Endothelial cell of umbilical vein (primary cell): ENCODE measurements around the gene CACNA2D3. TPM values are rescaled to one million over a fixed set of nuclear protein-coding genes. Genes with fewer than 3 reads are reported as not detected.

ENCODE experiments used
- BruUV-seq: library from RNA; stranded (reverse); fragments of 400-500 nt; replicated peaks from 2 replicates; lab custom pipeline; 2021; lab: Mats Ljungman, UMichigan
- CTCF ChIA-PET: fragments of 300-600, 350-600 bp; sonication (Branson Sonifier 250); formaldehyde crosslinking; loops from one replicate; lab custom pipeline; 2021; ENCODE audit warnings: antibody characterized with exemption, inconsistent platforms; lab: Charles Lee
- POLR2A ChIA-PET: fragments of 300-600, 350-600 bp; sonication (Branson Sonifier 250); formaldehyde crosslinking; loops from one replicate; lab custom pipeline; 2021; ENCODE audit warnings: antibody characterized with exemption, inconsistent platforms; lab: Charles Lee
- DNase-seq: peaks from one replicate; pipeline ENCODE4 v3.0.0-alpha.2; 2011; ENCODE audit warnings: low read depth, low spot score
- FAIRE-seq: peaks from 2 replicates; lab custom pipeline; 2011; peaks lifted over from hg19 to GRCh38; lab: Jason Lieb, UNC
- H2AFZ ChIP-seq: 2 replicates; pipeline ENCODE4 v1.6.0; 2012; ENCODE audit warnings: low read depth, low read length, control low read depth, inconsistent platforms
- H3K27ac ChIP-seq: 2 replicates; pipeline ENCODE4 v1.5.1; 2011; ENCODE audit warnings: low read depth, mild to moderate bottlenecking, control low read depth, low read length, moderate library complexity; ENCODE audit not compliant: insufficient read depth
- H3K27me3 ChIP-seq, 2 experiments: 2 replicates each; pipeline versions ENCODE4 v1.6.0 to v1.6.1; 2011; ENCODE audit warnings: low read length in 2 of 2, mixed read lengths in 1 of 2; ENCODE audit not compliant: control insufficient read depth in 2 of 2, insufficient read depth in 2 of 2
- H3K36me3 ChIP-seq, 2 experiments: 2 replicates in 1 of 2; 3 replicates in 1 of 2; pipeline ENCODE4 v1.5.1; 2011; ENCODE audit warnings: low read length in 2 of 2, mild to moderate bottlenecking in 1 of 2, moderate library complexity in 1 of 2; ENCODE audit not compliant: control insufficient read depth in 2 of 2, insufficient read depth in 2 of 2; ENCODE audit errors: extremely low read depth in 1 of 2
- H3K4me1 ChIP-seq: 3 replicates; pipeline ENCODE4 v1.5.1; 2011; ENCODE audit warnings: mild to moderate bottlenecking, low read length; ENCODE audit not compliant: control insufficient read depth, insufficient read depth; ENCODE audit errors: extremely low read depth
- H3K4me2 ChIP-seq: 2 replicates; pipeline ENCODE4 v1.6.1; 2011; ENCODE audit warnings: low read length, control low read depth, mixed read lengths; ENCODE audit not compliant: insufficient read depth
- H3K4me3 ChIP-seq, 3 experiments: fragments of 200-600 bp in 1 of 3; sonication (generic), shearing (Covaris generic) in 1 of 3; replicated peaks in 1 of 3; 2 replicates each; pipeline ENCODE4 v1.5.1; 2011 to 2016; ENCODE audit warnings: control low read depth in 3 of 3, low read length in 3 of 3, mild to moderate bottlenecking in 2 of 3, inconsistent platforms in 1 of 3, low read depth in 1 of 3, moderate library complexity in 1 of 3; ENCODE audit not compliant: insufficient read depth in 1 of 3
- H3K79me2 ChIP-seq: 2 replicates; pipeline ENCODE4 v1.6.0; 2012; ENCODE audit warnings: low read length, inconsistent platforms; ENCODE audit not compliant: control insufficient read depth, insufficient read depth
- H3K9ac ChIP-seq: replicated peaks from 2 replicates; pipeline ENCODE3; 2011; ENCODE audit warnings: low read length, control low read depth; ENCODE audit not compliant: insufficient read depth; ENCODE audit errors: extremely low read depth
- H3K9me1 ChIP-seq: replicated peaks from 3 replicates; pipeline ENCODE4 v1.6.0; 2011; ENCODE audit warnings: mild to moderate bottlenecking, low read length; ENCODE audit not compliant: control insufficient read depth, insufficient read depth; ENCODE audit errors: extremely low read depth
- H3K9me3 ChIP-seq: replicated peaks from 2 replicates; pipeline ENCODE4 v1.5.1; 2012; ENCODE audit warnings: low read length, inconsistent platforms; ENCODE audit not compliant: control insufficient read depth, insufficient read depth
- H4K20me1 ChIP-seq: replicated peaks from 2 replicates; pipeline ENCODE3; 2011; ENCODE audit warnings: mild to moderate bottlenecking, low read length; ENCODE audit not compliant: control insufficient read depth, insufficient read depth; ENCODE audit errors: extremely low read depth
- CTCF ChIP-seq, 2 donors: IDR thresholded peaks; 1 replicate in 1 of 2; 2 replicates in 1 of 2; pipeline ENCODE4 v1.5.1; 2011; ENCODE audit warnings: low read length in 2 of 2, mild to moderate bottlenecking in 2 of 2, moderate library complexity in 2 of 2, control low read depth in 1 of 2, inconsistent platforms in 1 of 2, low read depth in 1 of 2; ENCODE audit not compliant: insufficient read depth in 1 of 2; ENCODE audit errors: extremely low read depth in 1 of 2
- EZH2 ChIP-seq: IDR thresholded peaks from 2 replicates; pipeline ENCODE4 v1.6.1; 2012; ENCODE audit warnings: borderline replicate concordance, low read depth, mild to moderate bottlenecking, moderate library complexity, low read length, inconsistent platforms; ENCODE audit not compliant: severe bottlenecking
- FOS ChIP-seq: IDR thresholded peaks from 2 replicates; pipeline ENCODE4 v1.6.1; 2011; ENCODE audit warnings: mild to moderate bottlenecking, low read length, moderate library complexity, borderline replicate concordance; ENCODE audit not compliant: insufficient read depth
- JUN ChIP-seq: IDR thresholded peaks from 2 replicates; pipeline ENCODE4 v1.6.1; 2011; ENCODE audit warnings: borderline replicate concordance, low read depth; ENCODE audit not compliant: insufficient read length, insufficient read depth
- MAX ChIP-seq: IDR thresholded peaks from 2 replicates; pipeline ENCODE4 v1.6.1; 2011; ENCODE audit not compliant: insufficient read depth, insufficient read length
- MYC ChIP-seq: IDR thresholded peaks from one replicate; pipeline ENCODE4 v1.6.1; 2011; ENCODE audit warnings: mild to moderate bottlenecking, low read depth, low read length
- POLR2A ChIP-seq: IDR thresholded peaks from 2 replicates; pipeline ENCODE4 v1.6.1; 2012; ENCODE audit warnings: low read depth, mild to moderate bottlenecking, control low read depth, low read length
- POLR2AphosphoS5 ChIP-seq: IDR thresholded peaks from 2 replicates; pipeline ENCODE4 v1.6.1; 2012; ENCODE audit warnings: low read depth, mild to moderate bottlenecking, control low read depth, low read length, moderate library complexity; ENCODE audit not compliant: insufficient read depth
- dilution Hi-C: fragments of 300-500 bp; cut with MboI; formaldehyde crosslinking; loops from one replicate; pipeline ENCODE4 v1.15.0; 2019; ENCODE audit warnings: low sequenced_read_pairs; ENCODE audit not compliant: extremely low pct_ligation_motif_present
- intact Hi-C: fragments of 100-400 bp; cut with micrococcal nuclease; formaldehyde crosslinking; loops from one replicate; pipeline ENCODE4 v1.10.0; 2022
- polyA plus RNA-seq, 4 experiments: library from polyadenylated mRNA; depleted of rRNA in 3 of 4; stranded (reverse) in 3 of 4; unstranded in 1 of 4; fragments of >200 nt; gene quantifications; 2 replicates each; pipeline versions ENCODE4 v1.2.1 to v1.2.3, GENCODE V29; 2011 to 2012; ENCODE audit warnings: missing spikeins in 1 of 4
- total RNA-seq: library from RNA; stranded (reverse); gene quantifications from 2 replicates; pipeline ENCODE4 v1.2.3, GENCODE V29; 2021

Gene CACNA2D3
- total and polyA plus RNA-seq, 2 donors (not counting 3 experiments of a cell fraction or from before 2014, with no cell fraction given) = not detected

- FAIRE-seq (no peak), DNase-seq (no peak)
- no TSS peak for BruUV-seq
- H3K36me3 ChIP-seq = no peaks in the 10 kb centered on the region
- H3K4me3 ChIP-seq = no peak overlapping the region
- peaks cover 5% of the 10 kb centered on the region for H3K9me3 ChIP-seq
- ChIA-PET CTCF (no interaction called here), POLR2A (no interaction called here)
- H3K9ac ChIP-seq = no peak overlapping the region
- no peaks in the 10 kb centered on the region for H3K9me1 ChIP-seq
- no peaks in the 10 kb centered on the region for H3K4me1 ChIP-seq
- no peak for TF ChIP-seq CTCF (IDR thresholded peaks at IDR 0.05; ENCODE audit: extremely low read depth in 1 of 2, insufficient read depth in 1 of 2, low read depth in 1 of 2, low read length in 2 of 2)
- TF ChIP-seq MAX = no peak
- TF ChIP-seq JUN = no peak
- TF ChIP-seq FOS = no peak
- no peak for TF ChIP-seq EZH2
- no peak overlapping the region for H3K4me2 ChIP-seq
- H2AFZ ChIP-seq = no peak overlapping the region
- dilution Hi-C loops (no loop called here), intact Hi-C loops (no loop called here)
- H3K79me2 ChIP-seq = no peaks in the 10 kb centered on the region
- no peaks in the 10 kb centered on the region for H3K27me3 ChIP-seq
- H4K20me1 ChIP-seq = no peaks in the 10 kb centered on the region
- H3K27ac ChIP-seq = no peak overlapping the region
Observed at GRCh38 chr3:54577313-54577712, 455.0 kb downstream of the CACNA2D3 start.

GRCh38 chr3:54578417-54578816, 456.1 kb downstream of the CACNA2D3 start:
- POLR2A ChIA-PET = no interaction called here
- Histone ChIP-seq H2AFZ (no peak overlapping the region), H3K9me3 (peaks cover 5% of the 10 kb centered on the region), H3K27ac (no peak overlapping the region), H3K9ac (no peak overlapping the region), H3K79me2 (no peaks in the 10 kb centered on the region), H3K27me3 (no peaks in the 10 kb centered on the region), H3K9me1 (no peaks in the 10 kb centered on the region), H3K4me1 (no peaks in the 10 kb centered on the region), H3K36me3 (no peaks in the 10 kb centered on the region), H4K20me1 (no peaks in the 10 kb centered on the region), H3K4me2 (no peak overlapping the region), H3K4me3 (no peak overlapping the region)
- BruUV-seq = no TSS peak
- CTCF ChIA-PET = no interaction called here
- intact Hi-C loops = no loop called here
- DNase-seq (no peak), FAIRE-seq (no peak)
- no peak for TF ChIP-seq MYC
- no peak for TF ChIP-seq MAX
- TF ChIP-seq POLR2A = no peak
- TF ChIP-seq POLR2AphosphoS5 = no peak
- no peak for TF ChIP-seq CTCF (IDR thresholded peaks at IDR 0.05; ENCODE audit: extremely low read depth in 1 of 2, insufficient read depth in 1 of 2, low read depth in 1 of 2, low read length in 2 of 2)
- no peak for TF ChIP-seq EZH2
- TF ChIP-seq JUN = no peak
- dilution Hi-C loops = no loop called here
